HG03558 (cell line): ENCODE results near the gene FIGNL2.

Experiments used
- ATAC-seq: cut with Tn5 transposase; IDR thresholded peaks from one replicate; pipeline ENCODE4 v1.9.1; 2021; ENCODE audit warnings: moderate number of reproducible peaks; ENCODE audit not compliant: unreplicated experiment; ENCODE audit errors: extremely low read depth

FIGNL2 gene

GRCh38 chr12:51879102-51879501 lies 30.6 kb upstream of the FIGNL2 start:
- no peak for ATAC-seq

- no peak for ATAC-seq
These were observed 26.0 kb upstream of the FIGNL2 start for GRCh38 chr12:51874486-51874885.

DNA sequence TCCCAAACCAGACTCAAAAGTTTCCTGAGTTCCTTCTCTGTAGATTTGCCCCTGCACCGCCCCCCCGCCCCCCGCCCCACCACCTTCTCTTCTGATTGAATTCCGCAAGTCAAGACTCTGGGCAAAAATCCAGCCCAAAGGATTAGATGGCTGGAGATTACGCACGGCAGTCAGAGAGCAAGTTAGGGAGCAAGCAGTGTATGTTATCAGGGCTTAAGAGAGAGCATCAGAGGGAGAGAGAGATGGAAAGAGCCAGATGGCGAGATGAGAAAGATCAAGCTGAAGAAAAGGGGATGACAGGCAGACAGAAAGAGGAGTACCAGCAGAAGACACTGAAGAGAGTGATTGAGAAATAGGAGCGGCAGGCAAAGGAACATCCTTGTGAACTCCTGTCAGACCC lies 25.5 kb upstream of the FIGNL2 start:
- ATAC-seq: no peak

GRCh38 chr12:51873251-51873994 lies 24.9 kb upstream of the FIGNL2 start:
- no peak for ATAC-seq

DNA sequence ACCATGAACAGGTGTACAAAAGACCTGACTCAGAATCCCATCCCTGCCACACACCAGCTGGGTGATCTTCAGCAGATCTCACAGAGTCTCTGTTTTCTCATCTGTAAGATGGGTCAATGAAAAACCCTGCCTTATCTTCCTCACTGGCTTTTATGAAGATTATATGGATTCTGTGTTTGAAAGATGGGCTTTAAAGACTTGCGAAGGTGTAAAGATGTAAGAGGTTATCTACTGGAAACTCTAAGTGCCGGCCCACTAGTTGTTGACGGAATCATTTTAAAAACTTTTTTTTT lies 24.1 kb upstream of the FIGNL2 start:
- no peak for ATAC-seq

- ATAC-seq: no peak
These were observed 23.6 kb upstream of the FIGNL2 start for GRCh38 chr12:51871918-51872688.

- no peak for ATAC-seq
These were observed 22.6 kb upstream of the FIGNL2 start for GRCh38 chr12:51871126-51871525.

DNA sequence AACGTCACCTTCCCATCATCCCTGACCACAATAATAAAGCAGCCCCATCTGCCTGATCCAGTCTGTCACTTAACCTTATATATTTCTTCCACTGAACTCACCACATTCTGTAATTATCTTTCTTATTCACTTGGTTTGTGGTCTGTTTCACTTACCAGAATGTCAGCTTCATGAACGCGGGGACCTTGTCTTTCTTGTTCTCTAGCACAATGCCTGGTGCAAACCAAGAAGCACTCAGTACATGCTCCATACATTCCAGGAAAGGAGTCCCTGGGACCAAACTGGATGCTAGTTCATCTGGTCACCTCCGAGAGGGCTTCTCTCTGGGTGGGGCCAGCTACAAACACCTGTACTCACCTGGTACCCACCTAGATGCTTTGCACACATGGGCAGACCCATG lies 22.0 kb upstream of the FIGNL2 start:
- no peak for ATAC-seq

DNA sequence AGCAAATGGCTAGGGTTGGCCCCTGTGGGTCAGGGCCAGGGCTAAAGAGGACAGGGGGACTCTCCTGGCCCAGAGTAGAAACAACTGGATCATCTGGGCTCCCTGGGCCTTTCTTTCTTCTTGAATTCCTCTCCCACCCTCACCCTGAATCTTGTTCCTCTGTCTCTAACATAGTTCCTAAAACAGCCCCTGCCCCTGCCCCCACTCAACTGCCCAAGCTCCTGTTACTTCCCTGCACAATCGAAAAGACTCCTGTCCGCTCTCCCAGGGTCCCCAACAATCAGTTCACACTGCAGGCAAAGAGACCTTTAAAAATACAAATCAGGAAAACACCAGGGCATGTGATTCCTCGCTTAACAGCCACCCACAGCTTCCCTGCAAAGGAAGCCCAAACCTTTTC lies 21.4 kb upstream of the FIGNL2 start:
- ATAC-seq: no peak

GRCh38 chr12:51869496-51869865 lies 21.0 kb upstream of the FIGNL2 start:
- no peak for ATAC-seq

- ATAC-seq: no peak
These were observed 20.4 kb upstream of the FIGNL2 start for GRCh38 chr12:51868821-51869495.

GRCh38 chr12:51867796-51868428 lies 19.4 kb upstream of the FIGNL2 start:
- ATAC-seq: no peak

DNA sequence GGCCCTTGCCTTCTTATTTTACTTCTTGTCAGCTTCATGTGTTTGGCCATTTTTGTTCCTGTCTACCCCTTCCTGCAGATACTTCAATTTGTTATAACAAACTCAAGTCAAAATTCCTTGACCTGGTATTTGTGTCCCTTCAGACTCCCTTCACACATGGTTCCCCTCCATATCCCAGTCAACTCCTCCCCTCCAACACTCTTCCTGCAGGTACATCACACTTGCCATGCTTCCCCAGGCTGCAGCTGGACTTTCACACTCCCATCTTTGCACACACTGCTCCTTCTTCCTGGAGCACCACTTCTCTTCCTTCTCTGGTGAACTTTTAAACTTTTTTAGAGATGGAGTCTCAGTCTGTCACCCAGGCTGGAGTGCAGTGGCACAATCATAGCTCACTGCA lies 18.9 kb upstream of the FIGNL2 start:
- ATAC-seq: no peak

DNA sequence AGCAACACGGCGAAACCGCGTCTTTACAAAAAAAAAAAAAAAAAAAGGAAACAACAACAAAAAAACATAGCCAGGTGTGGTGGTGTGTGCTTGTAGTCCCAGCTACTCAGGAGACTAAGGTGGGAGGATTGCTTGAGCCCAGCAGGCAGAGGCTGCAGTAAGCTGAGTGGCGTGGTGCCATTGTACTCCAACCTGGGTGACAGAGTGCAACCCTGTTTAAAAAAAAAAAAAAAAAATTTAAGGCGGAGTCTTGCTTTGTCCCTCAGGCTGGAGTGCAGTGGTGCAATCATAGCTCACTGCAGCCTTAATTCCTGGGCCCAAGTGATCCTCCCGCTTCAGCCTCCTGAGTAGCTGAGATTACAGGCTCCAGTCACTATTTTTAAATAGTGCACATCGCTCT lies 18.2 kb upstream of the FIGNL2 start:
- no peak for ATAC-seq

DNA sequence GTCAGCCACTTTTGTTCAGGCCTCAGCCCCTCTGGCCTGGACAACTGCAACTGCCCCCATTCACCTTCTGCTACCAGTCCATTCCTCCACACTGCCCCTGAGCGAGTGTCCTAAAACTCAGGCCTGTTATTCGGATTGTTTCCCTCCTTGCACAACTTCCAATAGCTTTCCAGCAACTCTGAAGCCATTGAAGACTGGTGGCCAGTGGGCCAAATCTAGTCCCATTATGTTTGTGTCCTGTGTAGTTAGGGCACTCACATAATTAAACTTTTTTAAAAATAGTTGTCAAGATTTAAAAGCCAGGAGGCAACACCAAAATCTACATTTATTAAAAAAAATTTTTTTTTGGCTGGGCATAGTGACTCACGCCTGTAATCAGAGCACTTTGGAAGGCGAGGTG lies 17.8 kb upstream of the FIGNL2 start:
- no peak for ATAC-seq

DNA sequence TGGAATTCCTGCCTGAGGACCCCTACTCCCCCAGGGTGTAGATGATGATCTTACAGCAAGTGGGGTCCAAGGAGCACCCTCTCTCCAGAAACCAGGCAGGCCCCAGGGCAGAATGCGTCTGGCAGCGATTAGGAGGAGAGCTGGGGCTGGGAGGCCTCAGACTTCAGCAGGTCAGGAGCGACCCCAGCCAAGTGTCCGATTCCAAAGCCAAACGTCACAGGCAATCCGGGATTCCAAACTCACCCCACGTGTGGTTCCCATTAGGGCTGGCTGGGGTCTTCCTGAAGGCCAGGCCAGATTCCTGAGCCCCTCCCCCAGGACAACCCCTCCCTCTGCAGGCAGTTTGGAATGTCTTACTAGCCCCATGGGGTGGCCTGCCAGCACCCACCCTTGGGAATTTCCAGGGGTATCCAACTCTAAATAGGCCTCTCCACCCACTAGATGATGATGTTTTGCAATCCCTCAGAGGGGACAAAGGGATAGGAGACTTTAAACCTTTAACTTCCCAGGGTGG lies 17.3 kb upstream of the FIGNL2 start:
- ATAC-seq: no peak

DNA sequence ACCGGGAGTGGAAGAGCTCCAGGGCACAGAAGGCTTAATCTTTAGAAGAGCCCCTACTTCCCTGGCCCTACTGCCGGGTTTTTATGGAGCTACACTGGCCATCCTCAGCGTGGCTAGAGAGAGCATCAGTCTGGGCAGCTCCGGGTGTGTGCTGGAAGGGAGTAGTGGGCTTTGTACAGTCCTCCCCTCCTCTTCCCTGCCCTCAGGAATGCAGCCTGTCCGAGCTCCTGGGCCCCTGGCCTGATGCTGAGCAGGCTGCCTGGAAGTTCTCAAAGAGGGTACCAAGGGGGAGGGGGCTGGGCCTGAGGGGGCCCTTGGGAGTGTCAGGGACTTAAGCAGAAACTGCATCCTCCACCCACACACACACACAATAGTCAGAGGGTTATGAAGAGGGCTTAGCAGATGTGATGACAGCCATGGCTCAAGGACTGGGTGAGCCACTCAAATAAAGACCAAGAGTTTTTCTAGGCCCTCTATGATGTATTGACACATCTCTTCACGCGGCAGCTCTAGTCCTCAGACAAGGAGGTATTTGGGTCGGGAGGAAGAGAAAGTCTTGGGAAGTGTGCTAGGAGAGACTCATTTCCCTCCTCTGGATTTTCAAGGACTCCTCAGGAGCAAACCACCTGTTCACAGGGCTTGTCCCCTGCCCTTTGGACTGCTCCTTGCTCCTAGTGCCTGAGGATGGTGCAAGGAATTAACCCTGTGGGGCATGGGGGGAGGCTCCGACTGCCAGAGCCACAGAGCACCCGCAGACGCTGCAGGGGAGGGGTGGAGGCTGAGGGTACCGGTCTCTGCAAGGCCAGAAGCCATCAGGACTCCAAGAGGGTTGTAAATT lies 16.5 kb upstream of the FIGNL2 start:
- ATAC-seq: no peak

GRCh38 chr12:51863933-51864832 lies 15.7 kb upstream of the FIGNL2 start:
- ATAC-seq: no peak

DNA sequence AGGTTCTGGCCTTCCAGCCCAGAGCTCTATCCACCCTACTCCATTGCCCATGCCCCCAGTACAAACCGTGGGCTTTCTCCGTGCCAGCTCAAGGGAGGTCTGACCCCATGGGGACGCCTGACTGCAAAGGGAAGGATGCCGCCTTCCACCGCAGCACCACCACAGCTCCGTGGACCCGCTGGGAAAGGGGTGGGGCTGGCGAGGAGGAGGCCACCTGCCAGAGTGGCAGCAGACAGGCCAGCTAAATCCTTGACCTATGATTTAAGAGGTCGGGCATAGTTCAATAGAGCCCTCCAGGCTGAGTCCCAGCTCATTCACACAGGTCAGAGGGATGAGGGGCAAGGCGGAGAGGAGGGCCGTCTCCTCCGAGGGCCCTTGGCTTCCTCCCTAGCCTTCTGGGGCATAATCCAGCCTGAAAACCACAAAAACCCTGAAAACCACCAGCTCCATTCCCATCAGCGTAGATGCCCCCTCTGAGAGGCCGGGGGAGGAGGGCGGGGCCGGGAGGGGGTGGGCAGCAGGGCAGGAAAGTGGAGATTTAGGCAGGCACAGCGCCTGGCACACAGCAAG lies 14.9 kb upstream of the FIGNL2 start:
- ATAC-seq: no peak
